Activated B cell treated with CpG ODN at 0.5 μM for 24 hours (primary cell): ENCODE data around the gene LIF. TPM values are rescaled to one million over a fixed set of nuclear protein-coding genes. Genes with fewer than 3 reads are reported as not detected.
"Not testable (repeated sequence)": the region's sequence is repeated elsewhere in the genome, so short reads cannot be mapped to it uniquely, and the experiment has no call there.

Source experiments
- ATAC-seq: fragments of 200-7000 bp; cut with Tn5 transposase; one replicate; pipeline ENCODE4 v1.10.0; 2021; ENCODE audit warnings: low read depth, mild to moderate bottlenecking, moderate library complexity
- CTCF ChIA-PET: fragments of 350-600 bp; sonication (Branson Sonifier 250); formaldehyde crosslinking; loops from one replicate; lab custom pipeline; 2021; ENCODE audit warnings: antibody characterized with exemption; lab: Charles Lee
- POLR2A ChIA-PET: fragments of 350-600 bp; sonication (Branson Sonifier 250); formaldehyde crosslinking; loops from one replicate; lab custom pipeline; 2021; ENCODE audit warnings: antibody characterized with exemption; lab: Charles Lee
- DNase-seq: peaks from one replicate; pipeline ENCODE4 v3.0.0; 2022
- H3K27ac Mint-ChIP-seq: one replicate; pipeline ENCODE4 v1.8.0; 2020; ENCODE audit warnings: mixed read lengths
- H3K27me3 Mint-ChIP-seq: one replicate; pipeline ENCODE4 v1.8.0; 2021; ENCODE audit warnings: mixed read lengths
- H3K36me3 Mint-ChIP-seq: one replicate; pipeline ENCODE4 v1.8.0; 2021; ENCODE audit warnings: low read depth, mixed read lengths
- H3K4me1 Mint-ChIP-seq: one replicate; pipeline ENCODE4 v1.8.0; 2021; ENCODE audit warnings: mixed read lengths
- H3K4me3 Mint-ChIP-seq: one replicate; pipeline ENCODE4 v1.8.0; 2020; ENCODE audit warnings: mild to moderate bottlenecking, mixed read lengths
- H3K9me3 Mint-ChIP-seq: one replicate; pipeline ENCODE4 v1.8.0; 2020; ENCODE audit warnings: mixed read lengths
- intact Hi-C: fragments of 100-400 bp; cut with micrococcal nuclease; formaldehyde crosslinking; loops from one replicate; pipeline ENCODE4 v1.15.1; 2024
- total RNA-seq: library from RNA; stranded (reverse); gene quantifications from 2 replicates; pipeline ENCODE4 v1.2.3, GENCODE V29; 2022
- TF ChIP-seq, protein P1 (sequence below): fragments of 200-600 bp; IDR thresholded peaks from one replicate; pipeline ENCODE4 v1.8.0; 2022; ENCODE audit warnings: antibody characterized with exemption, mild to moderate bottlenecking

Gene LIF
- total RNA-seq, 1 donor from 2014 or later: 0.44 TPM

DNA sequence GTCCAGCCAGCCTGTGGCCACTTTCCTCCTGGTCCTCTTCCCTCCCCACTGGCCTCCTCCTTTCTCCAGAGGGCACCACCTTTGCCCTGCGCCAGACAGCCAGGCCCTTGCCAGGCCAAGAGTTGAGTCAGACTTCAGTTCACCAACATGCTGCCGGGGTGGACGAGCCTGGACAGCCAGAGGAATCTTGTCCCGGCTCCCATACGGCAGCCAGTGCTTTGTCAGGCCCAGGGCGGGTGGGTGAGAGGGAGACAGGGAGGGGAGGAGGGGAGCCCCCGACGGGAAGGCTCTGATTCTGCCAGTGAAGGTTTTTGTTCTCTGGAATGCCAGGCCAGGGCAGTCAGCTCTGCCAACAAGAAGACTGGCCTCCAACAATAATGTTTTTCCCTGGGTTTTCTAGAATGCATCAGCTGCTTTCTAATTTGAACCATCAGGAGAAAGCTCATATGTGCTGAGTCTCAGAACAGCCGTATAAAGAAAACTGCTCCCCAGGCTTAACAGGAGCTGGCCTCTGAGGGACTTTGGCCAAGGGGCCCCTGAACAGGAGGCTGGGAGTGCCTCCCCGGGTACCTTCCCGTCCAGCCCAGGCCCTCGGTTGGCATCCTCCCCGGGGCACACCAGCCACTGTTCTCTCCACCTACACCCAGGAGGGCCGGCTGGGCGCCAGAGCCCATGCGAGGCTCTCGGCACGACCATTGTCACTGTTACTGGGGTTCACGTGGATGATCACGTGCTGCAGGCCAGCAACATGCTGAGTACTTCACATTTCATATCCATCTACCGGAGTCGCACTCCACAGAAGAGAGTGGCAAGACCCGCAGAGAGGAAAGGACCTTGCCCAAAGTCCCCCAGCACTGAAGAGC lies 28.6 kb downstream of the LIF start:
- intact Hi-C loops: no loop called here
- DNase-seq (no peak), ATAC-seq (no peak)
- Mint-ChIP-seq H3K4me1 (peaks cover 20% of the 10 kb centered on the region), H3K9me3 (no peaks in the 10 kb centered on the region), H3K27ac (no peak overlapping the region), H3K4me3 (no peak overlapping the region), H3K27me3 (peaks cover 7% of the 10 kb centered on the region), H3K36me3 (no peaks in the 10 kb centered on the region)
- ChIA-PET POLR2A (no interaction called here), CTCF (no interaction called here)
- TF ChIP-seq, protein P1, sequence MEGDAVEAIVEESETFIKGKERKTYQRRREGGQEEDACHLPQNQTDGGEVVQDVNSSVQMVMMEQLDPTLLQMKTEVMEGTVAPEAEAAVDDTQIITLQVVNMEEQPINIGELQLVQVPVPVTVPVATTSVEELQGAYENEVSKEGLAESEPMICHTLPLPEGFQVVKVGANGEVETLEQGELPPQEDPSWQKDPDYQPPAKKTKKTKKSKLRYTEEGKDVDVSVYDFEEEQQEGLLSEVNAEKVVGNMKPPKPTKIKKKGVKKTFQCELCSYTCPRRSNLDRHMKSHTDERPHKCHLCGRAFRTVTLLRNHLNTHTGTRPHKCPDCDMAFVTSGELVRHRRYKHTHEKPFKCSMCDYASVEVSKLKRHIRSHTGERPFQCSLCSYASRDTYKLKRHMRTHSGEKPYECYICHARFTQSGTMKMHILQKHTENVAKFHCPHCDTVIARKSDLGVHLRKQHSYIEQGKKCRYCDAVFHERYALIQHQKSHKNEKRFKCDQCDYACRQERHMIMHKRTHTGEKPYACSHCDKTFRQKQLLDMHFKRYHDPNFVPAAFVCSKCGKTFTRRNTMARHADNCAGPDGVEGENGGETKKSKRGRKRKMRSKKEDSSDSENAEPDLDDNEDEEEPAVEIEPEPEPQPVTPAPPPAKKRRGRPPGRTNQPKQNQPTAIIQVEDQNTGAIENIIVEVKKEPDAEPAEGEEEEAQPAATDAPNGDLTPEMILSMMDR: no peak

DNA sequence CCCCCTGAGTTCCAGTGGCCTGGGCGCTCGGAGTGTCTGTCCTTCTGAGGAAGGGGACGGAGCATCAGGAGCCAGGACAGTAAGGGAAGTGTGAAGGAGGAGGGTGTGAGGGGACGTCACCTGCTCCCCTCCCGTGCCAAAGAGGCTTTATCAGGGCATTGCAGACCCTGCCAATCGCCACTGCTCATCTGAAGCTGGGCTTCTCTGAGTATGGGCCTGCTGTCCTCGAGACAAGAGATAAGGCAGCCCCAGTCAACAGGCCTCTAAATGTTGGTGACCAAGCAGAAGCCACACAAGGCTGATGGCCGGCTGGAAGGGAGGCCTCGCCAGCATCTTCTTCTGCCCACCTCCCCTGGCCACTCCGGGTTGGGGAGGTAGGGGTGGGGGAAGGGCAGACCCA lies 29.8 kb downstream of the LIF start:
- Mint-ChIP-seq H3K36me3 (no peaks in the 10 kb centered on the region), H3K4me1 (peaks cover 15% of the 10 kb centered on the region), H3K9me3 (no peaks in the 10 kb centered on the region), H3K4me3 (no peak overlapping the region), H3K27me3 (peaks cover 10% of the 10 kb centered on the region), H3K27ac (no peak overlapping the region)
- ChIA-PET CTCF (no interaction called here), POLR2A (no interaction called here)
- no peak for ATAC-seq
- TF ChIP-seq, protein P1: no peak
- no peak for DNase-seq
- intact Hi-C loops: no loop called here

DNA sequence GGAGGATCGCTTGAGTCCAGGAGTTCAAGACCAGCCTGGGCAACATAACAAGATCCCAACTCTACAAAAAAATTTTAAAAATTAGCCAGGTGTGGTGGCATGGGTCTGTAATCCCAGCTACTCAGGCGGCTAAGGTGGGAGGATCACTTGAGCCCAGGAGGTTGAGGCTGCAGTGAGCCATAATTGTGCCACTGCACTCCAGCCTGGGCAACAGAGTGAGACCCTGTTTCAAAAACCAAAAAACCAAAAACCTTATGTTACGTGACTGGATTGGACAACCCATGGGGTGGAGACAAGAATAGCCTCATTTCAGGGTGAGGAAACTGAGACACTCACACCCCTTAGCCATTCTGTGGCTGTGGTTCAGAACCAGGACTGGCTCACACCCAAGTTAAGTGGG lies 30.3 kb downstream of the LIF start:
- DNase-seq, H3K36me3 Mint-ChIP-seq, H3K4me3 Mint-ChIP-seq, H3K9me3 Mint-ChIP-seq, H3K27ac Mint-ChIP-seq, POLR2A ChIA-PET, ATAC-seq, intact Hi-C loops, CTCF ChIA-PET: not testable (repeated sequence)
- Mint-ChIP-seq H3K27me3 (peaks cover 12% of the 10 kb centered on the region), H3K4me1 (peaks cover 10% of the 10 kb centered on the region)

DNA sequence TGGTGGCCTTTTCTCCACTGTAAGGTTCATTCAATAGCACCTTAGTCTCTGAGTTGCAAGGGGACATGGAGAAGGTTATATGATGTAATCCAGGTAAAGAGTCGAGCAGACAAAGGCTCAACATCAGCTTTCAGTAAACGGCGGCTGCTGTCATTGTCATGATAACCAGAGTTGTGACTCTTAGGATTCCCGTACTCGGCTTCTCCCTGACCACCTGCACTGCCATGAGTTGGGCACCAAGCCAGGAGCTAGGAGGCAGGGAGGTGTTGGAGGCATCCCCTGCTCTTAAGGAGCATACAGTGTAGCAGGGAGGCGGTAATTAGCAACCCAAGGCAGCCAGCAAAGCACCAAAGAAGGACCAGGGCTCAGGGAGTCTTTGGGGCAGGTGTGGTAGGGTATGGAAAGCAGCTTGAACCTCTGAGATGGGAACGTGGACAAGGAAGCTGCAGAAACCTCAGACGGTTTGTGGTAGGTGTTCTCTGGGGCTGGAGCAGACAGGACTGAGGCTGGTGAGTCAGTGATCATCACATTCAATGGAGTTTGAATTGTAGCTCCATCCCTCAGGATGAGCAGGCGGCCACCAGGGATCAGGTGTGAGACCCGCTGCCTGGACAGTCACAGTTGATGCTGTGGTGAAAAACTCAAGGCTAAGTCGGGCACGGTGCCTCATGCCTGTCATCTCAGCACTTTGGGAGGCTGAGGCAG lies 31.7 kb downstream of the LIF start:
- intact Hi-C loops: no loop called here
- no peaks in the 10 kb centered on the region for H3K9me3 Mint-ChIP-seq
- DNase-seq (no peak), ATAC-seq (no peak)
- no peak overlapping the region for H3K4me3 Mint-ChIP-seq
- ChIA-PET CTCF (no interaction called here), POLR2A (no interaction called here)
- H3K27ac Mint-ChIP-seq: no peak overlapping the region
- TF ChIP-seq, protein P1: no peak
- no peaks in the 10 kb centered on the region for H3K4me1 Mint-ChIP-seq
- H3K36me3 Mint-ChIP-seq: no peaks in the 10 kb centered on the region
- H3K27me3 Mint-ChIP-seq: peaks cover 12% of the 10 kb centered on the region

DNA sequence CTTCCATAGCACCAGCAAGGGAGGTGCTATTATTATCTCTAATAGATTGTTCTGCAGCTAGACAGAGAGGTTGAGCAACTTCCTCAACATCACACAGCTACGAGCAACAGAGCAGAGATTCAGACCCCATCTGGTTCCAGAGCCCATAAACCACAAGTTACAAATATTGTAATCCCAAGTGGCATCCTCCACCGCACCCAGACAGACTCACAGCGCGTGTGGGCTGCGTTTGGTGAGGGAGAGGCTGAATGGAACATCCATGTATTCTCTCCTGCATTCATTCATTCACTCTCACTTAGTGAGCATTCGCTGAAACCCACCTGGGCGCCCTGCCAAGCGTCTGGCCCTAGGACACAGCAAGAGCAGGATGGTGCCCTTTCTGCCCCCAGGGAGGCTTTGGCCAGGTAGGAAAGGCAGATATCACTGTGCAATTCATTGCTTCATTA lies 33.5 kb downstream of the LIF start:
- ATAC-seq (no peak), DNase-seq (no peak)
- Mint-ChIP-seq H3K27ac (no peak overlapping the region), H3K4me3 (no peak overlapping the region), H3K4me1 (no peaks in the 10 kb centered on the region), H3K9me3 (no peaks in the 10 kb centered on the region), H3K27me3 (peaks cover 12% of the 10 kb centered on the region), H3K36me3 (no peaks in the 10 kb centered on the region)
- ChIA-PET CTCF (no interaction called here), POLR2A (no interaction called here)
- intact Hi-C loops: no loop called here
- TF ChIP-seq, protein P1: no peak
